ENCODE data around the gene RAB7A.
A peak's percentile ranks its signal among the peaks of the same experiment; 100 is the strongest.

Gene RAB7A

DNA sequence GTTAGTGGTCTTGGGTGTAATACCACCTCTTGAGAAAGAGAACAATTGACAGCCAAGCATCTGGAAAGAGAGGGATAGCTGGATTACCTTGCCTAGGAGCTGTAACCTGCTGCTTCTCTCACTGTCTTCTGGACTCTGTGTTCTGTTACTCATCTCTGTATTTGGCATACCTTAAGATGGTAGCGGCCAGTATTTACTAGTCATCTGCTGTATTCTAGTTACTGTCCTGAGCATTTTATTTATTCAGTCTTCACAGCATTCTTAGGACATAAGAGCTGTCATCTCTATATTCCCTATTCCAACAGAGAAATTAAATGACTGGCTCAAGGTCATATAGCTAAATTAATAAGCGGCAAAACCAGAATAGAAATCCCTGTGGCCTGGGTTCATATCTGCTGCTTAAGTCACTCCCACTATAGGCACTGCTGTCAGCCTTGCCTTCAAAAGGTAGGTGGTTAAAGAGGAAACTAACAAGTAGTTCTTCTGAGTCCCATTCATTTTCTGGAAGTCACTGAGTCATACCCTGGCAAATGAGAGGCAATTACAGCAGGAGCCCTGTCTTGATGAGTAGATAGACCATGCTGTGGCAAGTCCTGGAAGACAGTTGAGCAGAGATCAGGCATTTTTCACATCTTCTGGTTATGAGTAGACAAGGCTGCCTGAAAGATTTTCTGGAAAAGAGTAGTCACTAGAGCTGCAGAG, 68.2 kb downstream of the RAB7A start:
- peak; percentile 91 for DNase-seq

DNA sequence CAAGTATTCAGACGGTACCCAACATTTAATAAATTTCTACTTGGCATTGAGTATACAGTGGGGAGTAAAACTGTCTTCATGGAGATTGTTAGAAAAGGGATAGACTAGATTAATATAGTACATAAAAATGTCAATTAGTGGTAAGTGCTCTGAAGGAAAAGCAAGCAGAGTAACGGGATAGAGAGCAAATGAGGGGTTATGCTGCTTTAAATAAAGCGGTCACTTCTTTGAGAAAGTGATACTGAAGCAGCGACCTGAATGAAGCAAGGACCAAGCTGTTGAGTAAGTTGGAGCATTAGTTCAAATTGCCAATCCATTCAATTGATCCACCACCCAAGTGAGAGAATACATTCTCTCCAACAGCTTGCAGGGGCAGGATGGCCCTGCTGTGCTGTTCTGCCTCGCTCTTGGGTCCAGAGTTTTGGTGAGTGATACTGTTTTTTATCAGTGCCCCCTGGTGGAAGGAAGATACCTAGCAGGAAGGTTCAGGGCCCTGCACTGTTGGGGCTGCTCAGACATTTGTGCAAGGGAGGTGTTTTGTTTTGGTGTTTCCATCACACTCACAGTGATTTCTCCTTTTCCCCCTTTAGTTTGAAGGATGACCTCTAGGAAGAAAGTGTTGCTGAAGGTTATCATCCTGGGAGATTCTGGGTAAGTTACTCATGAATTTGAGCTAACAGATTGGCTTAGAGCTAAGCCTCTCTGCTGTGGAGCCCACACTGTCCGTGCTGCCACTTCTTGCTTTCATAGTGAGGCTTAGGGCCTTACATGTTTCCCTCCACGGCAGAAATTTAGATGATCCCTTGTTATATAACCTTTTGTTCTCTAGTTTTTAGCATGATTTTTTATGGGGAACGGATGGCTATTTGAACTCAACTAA, 69.0 kb downstream of the RAB7A start:
- DNase-seq, result peak; percentile 64

- DNase-seq, result no peak
These were observed 73.7 kb downstream of the RAB7A start for GRCh38 chr3:128799653-128800052.

DNA sequence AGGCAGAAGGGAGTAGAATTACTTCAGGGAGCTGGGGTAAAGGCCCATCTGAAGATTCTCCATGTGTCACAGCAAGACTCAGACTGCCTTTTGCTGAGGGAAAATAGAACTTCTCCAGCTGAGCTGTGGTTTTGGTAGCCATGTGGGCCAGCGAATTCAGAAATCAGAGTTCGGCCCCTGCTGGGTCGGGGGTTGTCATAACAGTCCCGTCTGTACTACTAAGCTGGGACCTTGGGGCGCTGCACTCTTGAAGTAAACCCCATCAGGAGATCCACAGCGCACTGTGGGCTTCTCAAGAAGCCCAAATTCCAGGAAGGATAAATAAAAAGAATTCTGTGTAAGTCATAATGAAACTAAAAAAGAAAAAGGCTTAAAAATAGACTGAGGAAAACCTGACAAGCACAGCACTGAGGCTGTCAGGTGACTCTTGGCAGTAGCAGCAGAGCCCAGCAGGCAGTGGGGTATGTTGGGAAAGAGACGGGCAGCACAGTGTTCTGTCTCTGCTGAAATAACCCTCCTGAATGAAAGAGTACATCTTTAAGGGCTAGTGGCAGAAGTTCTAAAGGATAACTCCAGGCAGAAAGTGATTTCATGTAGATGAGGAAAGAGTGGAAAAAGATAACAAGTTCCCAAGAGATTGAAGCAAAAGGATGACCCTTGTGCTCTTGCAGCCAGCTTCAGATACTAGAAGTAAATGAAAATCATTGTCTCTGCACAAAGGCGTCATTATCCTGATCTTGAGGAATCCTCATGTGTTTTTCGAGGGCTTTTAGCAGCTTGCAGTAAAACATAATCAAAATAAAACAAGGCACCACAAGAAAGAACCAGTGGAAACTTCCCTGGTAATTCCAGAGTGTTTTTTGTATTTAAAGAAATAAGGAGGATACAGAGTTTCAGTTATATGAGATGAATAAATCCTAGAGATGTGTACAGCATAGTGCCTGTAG, 74.5 kb downstream of the RAB7A start:
- no peak for DNase-seq

GRCh38 chr3:128801779-128802380, 75.9 kb downstream of the RAB7A start:
- no peak for DNase-seq

DNA sequence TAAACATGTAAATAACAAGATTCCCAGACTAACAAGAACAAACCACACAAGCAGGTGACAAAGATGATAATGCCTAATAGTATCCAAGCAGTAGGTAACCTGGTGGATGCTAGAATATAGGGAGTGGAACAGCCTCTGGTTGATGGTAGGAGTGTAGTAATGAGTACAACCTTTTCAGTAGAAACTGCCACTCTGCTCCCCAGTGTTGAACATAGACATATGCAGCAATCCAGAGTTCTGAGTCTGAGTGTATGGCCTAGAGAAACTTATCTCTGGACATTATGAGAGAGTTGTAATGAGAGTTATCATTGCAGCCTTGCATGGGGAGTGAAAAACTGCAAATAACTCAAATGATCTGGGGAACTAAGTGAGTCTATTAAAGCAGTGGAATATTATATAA, 77.3 kb downstream of the RAB7A start:
- DNase-seq, result no peak

GRCh38 chr3:128804017-128804810, 78.2 kb downstream of the RAB7A start:
- no peak for DNase-seq

DNA sequence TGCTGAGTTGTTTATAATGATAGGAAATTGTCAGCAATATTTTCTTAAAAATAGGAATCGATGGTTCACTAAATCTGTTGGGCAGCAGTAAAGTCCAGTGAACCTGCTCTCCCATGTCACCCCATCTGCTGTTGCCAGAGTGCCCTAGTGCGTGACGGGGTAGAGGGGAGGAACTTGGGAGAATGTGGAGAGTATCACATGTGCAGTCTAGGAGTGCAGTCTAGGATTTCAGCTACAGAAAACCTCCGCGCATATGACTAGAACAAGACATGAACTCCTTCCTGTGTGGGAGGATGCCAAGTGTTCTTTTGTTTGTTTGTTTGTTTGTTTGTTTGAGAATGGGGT, 78.8 kb downstream of the RAB7A start:
- no peak for DNase-seq

GRCh38 chr3:128805772-128806171, 79.8 kb downstream of the RAB7A start:
- DNase-seq, result peak; percentile 72

DNA sequence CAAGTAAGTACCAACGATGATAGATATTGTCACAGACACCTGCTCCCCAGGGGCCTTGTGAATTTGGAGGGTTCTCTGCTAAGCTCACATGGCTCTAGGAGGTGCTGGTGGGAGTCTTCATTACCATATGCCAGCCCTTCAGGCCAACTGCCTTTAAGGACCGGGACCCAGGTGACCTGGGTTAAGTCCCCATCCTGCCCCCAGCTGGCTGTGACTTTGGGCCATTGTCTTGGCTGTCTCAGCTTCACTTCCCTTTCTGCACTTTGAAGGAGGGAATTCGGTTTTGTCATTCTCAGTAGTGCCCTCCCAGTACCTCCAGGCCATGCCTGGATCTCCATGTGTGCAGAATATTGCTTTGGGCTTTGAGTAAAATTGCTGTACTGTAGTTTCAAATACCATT, 80.6 kb downstream of the RAB7A start:
- no peak for DNase-seq

GRCh38 chr3:128807186-128807830, 81.3 kb downstream of the RAB7A start:
- DNase-seq, result no peak

DNA sequence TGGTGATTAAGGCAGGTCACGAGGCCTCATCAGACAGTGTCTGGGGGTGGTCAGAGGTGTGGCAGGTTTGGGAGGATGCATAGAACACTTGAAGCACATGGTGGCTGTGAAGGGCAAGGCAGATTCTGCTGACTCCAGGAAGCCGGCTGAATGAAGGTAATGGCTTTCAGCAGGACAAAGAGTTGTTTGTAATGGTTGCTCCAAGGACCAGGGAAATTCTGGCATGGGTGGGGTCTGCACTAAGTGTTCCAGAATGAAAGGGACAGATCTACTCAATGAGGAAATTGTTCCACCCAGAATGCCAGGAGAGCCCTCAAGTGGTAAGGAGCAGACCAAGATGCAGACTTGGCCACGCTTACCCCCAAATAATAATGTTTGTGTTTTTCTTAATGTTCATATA, 82.7 kb downstream of the RAB7A start:
- no peak for DNase-seq

GRCh38 chr3:128813097-128813496, 87.1 kb downstream of the RAB7A start:
- no peak for DNase-seq

DNA sequence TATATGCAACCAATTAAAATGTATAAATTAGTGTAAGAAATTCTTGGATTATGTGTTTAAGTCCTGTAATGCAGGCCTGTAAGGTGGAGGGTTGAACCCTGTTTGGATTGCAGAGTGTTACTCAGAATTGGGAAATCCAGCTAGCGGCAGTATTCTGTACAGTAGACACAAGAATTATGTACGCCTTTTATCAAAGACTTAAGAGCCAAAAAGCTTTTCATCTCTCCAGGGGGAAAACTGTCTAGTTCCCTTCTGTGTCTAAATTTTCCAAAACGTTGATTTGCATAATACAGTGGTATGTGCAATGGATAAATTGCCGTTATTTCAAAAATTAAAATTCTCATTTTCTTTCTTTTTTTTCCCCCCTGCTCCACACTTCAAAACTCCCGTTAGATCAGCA, 88.1 kb downstream of the RAB7A start:
- DNase-seq, result no peak

DNA sequence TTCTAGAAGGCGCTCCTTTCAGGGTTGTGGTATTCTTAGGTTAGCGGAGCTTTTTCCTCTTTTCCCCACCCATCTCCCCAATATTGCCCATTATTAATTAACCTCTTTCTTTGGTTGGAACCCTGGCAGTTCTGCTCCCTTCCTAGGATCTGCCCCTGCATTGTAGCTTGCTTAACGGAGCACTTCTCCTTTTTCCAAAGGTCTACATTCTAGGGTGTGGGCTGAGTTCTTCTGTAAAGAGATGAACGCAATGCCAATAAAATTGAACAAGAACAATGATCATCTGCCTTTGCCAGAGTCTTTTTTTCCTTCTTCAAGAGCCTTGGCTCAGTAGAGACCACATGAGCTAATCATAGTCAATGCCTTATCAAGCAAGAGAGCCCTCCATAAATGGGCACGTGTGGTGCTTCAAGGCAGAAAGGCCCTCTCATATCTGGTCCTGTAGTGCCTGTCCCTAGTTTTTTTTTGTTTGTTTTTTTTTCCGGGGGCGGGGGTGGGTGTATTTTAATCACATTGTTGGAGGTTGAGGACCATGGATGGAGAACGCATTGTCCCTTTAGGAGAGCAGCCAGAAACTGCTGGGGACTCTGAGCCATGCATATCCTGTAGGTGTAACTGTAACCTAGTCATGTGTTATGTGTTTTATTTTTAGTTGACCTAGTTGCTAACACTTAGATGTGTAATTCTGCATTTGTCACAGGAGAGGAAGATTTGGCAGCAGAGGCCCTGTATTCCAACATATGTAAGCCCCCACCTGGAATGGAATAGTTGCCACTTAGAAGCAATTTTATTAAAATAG, 88.7 kb downstream of the RAB7A start:
- no peak for DNase-seq

GRCh38 chr3:128815318-128816064, 89.5 kb downstream of the RAB7A start:
- DNase-seq, result no peak

DNA sequence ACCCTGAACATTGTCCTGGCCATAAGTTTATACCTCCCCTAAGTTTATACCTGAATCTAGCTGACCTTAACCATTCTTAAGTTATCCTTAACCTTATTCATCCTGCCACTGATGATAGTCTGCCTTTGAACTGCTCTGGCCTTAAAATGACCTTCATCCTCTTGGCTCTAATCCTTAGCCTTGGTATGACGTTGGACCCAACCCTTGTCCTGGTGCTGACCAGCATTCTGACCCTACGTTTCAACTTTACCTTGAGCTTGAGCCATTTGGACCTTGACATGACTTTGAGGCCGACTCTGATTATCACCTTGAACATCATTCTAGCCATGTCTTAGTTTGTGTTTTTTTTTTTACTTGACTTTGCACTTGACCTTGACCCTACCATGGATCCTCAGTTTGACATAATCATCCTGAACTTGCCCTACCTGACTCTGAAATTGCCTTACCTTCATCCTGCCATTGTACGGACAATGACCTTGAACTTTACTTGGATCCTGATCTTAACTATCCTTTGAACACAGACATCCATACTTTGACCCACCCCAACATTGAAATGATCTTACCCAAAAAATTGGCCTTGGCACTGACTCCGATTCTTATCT, 92.3 kb downstream of the RAB7A start:
- DNase-seq, result no peak

- no peak for DNase-seq
These were observed 94.4 kb downstream of the RAB7A start for GRCh38 chr3:128820252-128820839.

- DNase-seq, result no peak
These were observed 97.0 kb downstream of the RAB7A start for GRCh38 chr3:128823008-128823407.

Measured in fibroblast of skin of right biceps (primary cell).